SU-DHL-6 (cell line): ENCODE data around the gene IL32.

Experiments
- H2AFZ ChIP-seq: fragments of 200-600 bp; sonication (generic); 2 replicates; pipeline ENCODE4 v1.6.1; 2014; ENCODE audit warnings: low read depth, mild to moderate bottlenecking, moderate library complexity, mixed read lengths, antibody characterized with exemption, low read length; ENCODE audit not compliant: severe bottlenecking
- H3F3A ChIP-seq: fragments of 200-600 bp; shearing (Covaris generic); 2 replicates; pipeline ENCODE4 v1.6.0; 2016; ENCODE audit warnings: antibody characterized with exemption, mild to moderate bottlenecking; ENCODE audit not compliant: insufficient read depth
- H3K27ac ChIP-seq: fragments of 200-600 bp; sonication (generic); 2 replicates; pipeline ENCODE4 v1.5.1; 2016; ENCODE audit warnings: low read depth, mild to moderate bottlenecking, low read length, moderate library complexity, mixed read lengths
- H3K27me3 ChIP-seq: fragments of 200-600 bp; sonication (generic), shearing (Covaris generic); 2 replicates; pipeline ENCODE4 v1.6.0; 2014; ENCODE audit warnings: mild to moderate bottlenecking, low read length
- H3K36me3 ChIP-seq: fragments of 200-600 bp; sonication (generic); 2 replicates; pipeline ENCODE4 v1.6.1; 2014; ENCODE audit warnings: mild to moderate bottlenecking, low read length, mixed read lengths
- H3K4me2 ChIP-seq: fragments of 300-600, 200-600 bp; shearing (Covaris generic), sonication (generic); 2 replicates; pipeline ENCODE4 v1.6.0; 2014; ENCODE audit warnings: low read length, low read depth, mild to moderate bottlenecking; ENCODE audit not compliant: poor library complexity, severe bottlenecking
- H3K4me3 ChIP-seq: fragments of 200-600 bp; sonication (generic); 2 replicates; pipeline ENCODE4 v1.5.1; 2014; ENCODE audit warnings: antibody characterized with exemption, low read length, mild to moderate bottlenecking, mixed read lengths; ENCODE audit not compliant: insufficient read depth, poor library complexity, severe bottlenecking
- H3K79me2 ChIP-seq: fragments of 200-600 bp; sonication (generic); 2 replicates; pipeline ENCODE4 v1.6.1; 2014; ENCODE audit warnings: mild to moderate bottlenecking, low read length, moderate library complexity; ENCODE audit not compliant: insufficient read depth
- H3K9ac ChIP-seq: fragments of 200-600 bp; sonication (generic); 2 replicates; pipeline ENCODE4 v1.7.0; 2014; ENCODE audit warnings: mild to moderate bottlenecking, low read length
- H3K9me2 ChIP-seq: fragments of 200-600 bp; sonication (generic); replicated peaks from 2 replicates; pipeline ENCODE4 v1.6.1; 2014; ENCODE audit warnings: low read length; ENCODE audit not compliant: insufficient read depth
- H3K9me3 ChIP-seq: fragments of 200-600 bp; sonication (generic); 2 replicates; pipeline ENCODE4 v1.6.1; 2014; ENCODE audit warnings: low read length, mixed read lengths; ENCODE audit not compliant: insufficient read depth
- H4K20me1 ChIP-seq: fragments of 200-600 bp; sonication (generic); 2 replicates; pipeline ENCODE4 v1.6.1; 2014; ENCODE audit warnings: low read depth, mild to moderate bottlenecking, antibody characterized with exemption, low read length, moderate library complexity, mixed read lengths
- CTCF ChIP-seq: fragments of 200-600 bp; sonication (generic); IDR thresholded peaks from one replicate; pipeline ENCODE4 v1.5.1; 2017; ENCODE audit warnings: antibody characterized with exemption, mild to moderate bottlenecking, low read length, moderate library complexity; ENCODE audit not compliant: insufficient read depth, poor library complexity, severe bottlenecking
- EZH2phosphoT487 ChIP-seq: fragments of 200-600 bp; sonication (generic), shearing (Covaris generic); conservative IDR thresholded peaks from 2 replicates; pipeline ENCODE4 v1.6.1; 2018; ENCODE audit warnings: mild to moderate bottlenecking, antibody characterized with exemption, low read length, moderate library complexity, mixed read lengths

IL32 gene

GRCh38 chr16:3022684-3023414, 42.6 kb upstream of the IL32 start:
- H3K79me2 ChIP-seq = no peaks in the 10 kb centered on the region
- H3K9ac ChIP-seq = peak overlapping the region; percentile 79
- TF ChIP-seq EZH2phosphoT487 (no peak), CTCF (no peak)
- H3K9me3 ChIP-seq = no peaks in the 10 kb centered on the region
- peaks cover 18% of the 10 kb centered on the region for H3F3A ChIP-seq
- no peak overlapping the region for H2AFZ ChIP-seq
- H3K4me3 ChIP-seq = peak overlapping the region; percentile 73
- H3K9me2 ChIP-seq = no peaks in the 10 kb centered on the region
- peak overlapping the region; percentile 97 for H3K4me2 ChIP-seq
- no peaks in the 10 kb centered on the region for H3K27me3 ChIP-seq
- peak overlapping the region; percentile 79 for H3K27ac ChIP-seq
- H4K20me1 ChIP-seq = no peaks in the 10 kb centered on the region
- no peaks in the 10 kb centered on the region for H3K36me3 ChIP-seq

GRCh38 chr16:3023415-3023668, 42.1 kb upstream of the IL32 start:
- Histone ChIP-seq H3F3A (peaks cover 18% of the 10 kb centered on the region), H3K27me3 (no peaks in the 10 kb centered on the region), H3K36me3 (no peaks in the 10 kb centered on the region), H3K9ac (peak overlapping the region; percentile 79), H4K20me1 (no peaks in the 10 kb centered on the region), H3K9me2 (no peaks in the 10 kb centered on the region), H2AFZ (no peak overlapping the region), H3K27ac (peak overlapping the region; percentile 79), H3K9me3 (no peaks in the 10 kb centered on the region), H3K4me2 (peak overlapping the region; percentile 97), H3K79me2 (no peaks in the 10 kb centered on the region), H3K4me3 (peak overlapping the region; percentile 73)
- no peak for TF ChIP-seq CTCF
- TF ChIP-seq EZH2phosphoT487 = no peak

- H3K9me3 ChIP-seq = no peaks in the 10 kb centered on the region
- H4K20me1 ChIP-seq = no peaks in the 10 kb centered on the region
- H3K9me2 ChIP-seq = no peaks in the 10 kb centered on the region
- peak within 1 kb of the TSS; percentile 79 for H3K27ac ChIP-seq
- TF ChIP-seq CTCF (no peak), EZH2phosphoT487 (no peak)
- peaks cover 18% of the 10 kb centered on the region for H3F3A ChIP-seq
- peak within 1 kb of the TSS; percentile 49 for H2AFZ ChIP-seq
- H3K4me3 ChIP-seq = peak within 1 kb of the TSS; percentile 73
- H3K79me2 ChIP-seq = no peaks in the 10 kb centered on the region
- no peaks in the 10 kb centered on the region for H3K36me3 ChIP-seq
- H3K4me2 ChIP-seq = peak within 1 kb of the TSS; percentile 97
- no peaks in the 10 kb centered on the region for H3K27me3 ChIP-seq
- H3K9ac ChIP-seq = peak within 1 kb of the TSS; percentile 79
Measured at GRCh38 chr16:3023669-3024478, 41.6 kb upstream of the IL32 start, which contains the start of the genes HCFC1R1 and THOC6. TSS of gene HCFC1R1 (minus strand) at chr16:3023942. CDS start at chr16:3023941, 1 bp downstream. TSS of gene THOC6 (plus strand) at chr16:3024035. CDS start at chr16:3024327, 292 bp downstream.
